Smooth muscle cell (in vitro differentiated cells): ENCODE measurements around the gene ZKSCAN4. TPM values are rescaled to one million over a fixed set of nuclear protein-coding genes. Genes with fewer than 3 reads are reported as not detected.
A peak's percentile ranks its signal among the peaks of the same experiment; 100 is the strongest.

ENCODE experiments used
- DNase-seq: peaks from one replicate; lab custom pipeline; 2025; ENCODE audit not compliant: unreplicated experiment; lab: John Stamatoyannopoulos, UW
- H2AFZ ChIP-seq: fragments of 200-600 bp; sonication (generic); 2 replicates; pipeline ENCODE4 v1.6.0; 2016; ENCODE audit warnings: antibody characterized with exemption, low read depth, mild to moderate bottlenecking
- H3F3A ChIP-seq: fragments of 200-600 bp; sonication (generic); 2 replicates; pipeline ENCODE4 v1.6.0; 2017; ENCODE audit warnings: antibody characterized with exemption, low read depth
- H3K27ac ChIP-seq: fragments of 200-600 bp; sonication (generic); 2 replicates; pipeline ENCODE4 v1.5.1; 2016; ENCODE audit warnings: low read depth, mild to moderate bottlenecking
- H3K27me3 ChIP-seq: fragments of 200-600 bp; sonication (generic); 2 replicates; pipeline ENCODE4 v1.6.1; 2016; ENCODE audit warnings: low read depth, mild to moderate bottlenecking
- H3K36me3 ChIP-seq: fragments of 200-600 bp; sonication (generic); 2 replicates; pipeline ENCODE4 v1.5.1; 2016; ENCODE audit warnings: low read depth
- H3K4me1 ChIP-seq: fragments of 200-600 bp; sonication (generic); 2 replicates; pipeline ENCODE4 v1.5.1; 2016; ENCODE audit warnings: low read depth
- H3K4me2 ChIP-seq: fragments of 200-600 bp; sonication (generic); 2 replicates; pipeline ENCODE4 v1.6.0; 2016; ENCODE audit warnings: mild to moderate bottlenecking
- H3K4me3 ChIP-seq: fragments of 200-600 bp; sonication (generic); 2 replicates; pipeline ENCODE4 v1.5.1; 2016; ENCODE audit warnings: mild to moderate bottlenecking
- H3K79me2 ChIP-seq: fragments of 200-600 bp; sonication (generic); 2 replicates; pipeline ENCODE4 v1.6.0; 2016; ENCODE audit warnings: low read depth, mild to moderate bottlenecking
- H3K9ac ChIP-seq: fragments of 200-600 bp; sonication (generic); 2 replicates; pipeline ENCODE4 v1.6.0; 2016; ENCODE audit warnings: low read depth
- H3K9me3 ChIP-seq: fragments of 200-600 bp; sonication (generic); replicated peaks from 2 replicates; pipeline ENCODE4 v1.5.1; 2016; ENCODE audit warnings: low read depth
- H4K20me1 ChIP-seq: fragments of 200-600 bp; sonication (generic); 2 replicates; pipeline ENCODE4 v1.6.0; 2016; ENCODE audit warnings: low read depth
- WGBS: methylation state at CpG from one replicate; pipeline ENCODE4 v1.1.7; 2016; ENCODE audit warnings: low lambda C conversion rate; 5-methylcytosine and 5-hydroxymethylcytosine counted together
- polyA plus RNA-seq: library from polyadenylated mRNA; unstranded; fragments of >200 nt; fragmentation: Nextera tagmentation; extraction: Ambion mirVana; gene quantifications from 2 replicates; pipeline ENCODE4 v1.2.1, GENCODE V29; 2016
- total RNA-seq: library from RNA; depleted of rRNA; stranded (reverse); fragments of >200 nt; gene quantifications from 2 replicates; pipeline ENCODE4 v1.2.3, GENCODE V29; 2014
- TF ChIP-seq, protein P1 (sequence below): fragments of 200-600 bp; sonication (generic); IDR thresholded peaks from 2 replicates; pipeline ENCODE4 v1.5.1; 2017; ENCODE audit warnings: borderline replicate concordance, mild to moderate bottlenecking, antibody characterized with exemption; ENCODE audit not compliant: insufficient read depth, poor library complexity, severe bottlenecking

The ZKSCAN4 gene
- total and polyA plus RNA-seq, 2 experiments from 2014 or later = 4.5 to 5.2 TPM

DNA sequence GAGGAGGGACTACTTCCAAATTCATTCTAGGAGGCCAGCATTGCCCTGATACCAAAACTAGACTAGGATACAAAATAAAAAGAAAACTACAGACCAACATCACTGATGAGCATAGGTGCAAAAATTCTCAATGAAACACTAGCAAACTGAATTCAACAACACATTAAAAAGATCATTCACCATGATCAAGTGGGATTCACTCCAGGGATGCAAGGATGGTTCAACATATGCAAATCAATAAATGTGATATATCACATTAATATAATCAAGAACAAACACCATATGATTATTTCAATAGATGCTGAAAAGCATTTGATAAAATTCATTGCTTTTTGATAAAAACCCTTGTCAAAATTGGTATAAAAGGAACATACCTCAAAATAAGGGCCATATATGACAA is 39.5 kb upstream of the ZKSCAN4 start:
- Histone ChIP-seq H3K4me3 (no peak overlapping the region), H3K9me3 (no peaks in the 10 kb centered on the region), H3K79me2 (no peaks in the 10 kb centered on the region), H3K4me2 (no peak overlapping the region), H3K4me1 (no peaks in the 10 kb centered on the region), H3K9ac (no peak overlapping the region), H3K36me3 (peaks cover 24% of the 10 kb centered on the region), H3K27ac (no peak overlapping the region), H3K27me3 (no peaks in the 10 kb centered on the region), H3F3A (no peaks in the 10 kb centered on the region), H4K20me1 (no peaks in the 10 kb centered on the region), H2AFZ (no peak overlapping the region)
- TF ChIP-seq, protein P1, sequence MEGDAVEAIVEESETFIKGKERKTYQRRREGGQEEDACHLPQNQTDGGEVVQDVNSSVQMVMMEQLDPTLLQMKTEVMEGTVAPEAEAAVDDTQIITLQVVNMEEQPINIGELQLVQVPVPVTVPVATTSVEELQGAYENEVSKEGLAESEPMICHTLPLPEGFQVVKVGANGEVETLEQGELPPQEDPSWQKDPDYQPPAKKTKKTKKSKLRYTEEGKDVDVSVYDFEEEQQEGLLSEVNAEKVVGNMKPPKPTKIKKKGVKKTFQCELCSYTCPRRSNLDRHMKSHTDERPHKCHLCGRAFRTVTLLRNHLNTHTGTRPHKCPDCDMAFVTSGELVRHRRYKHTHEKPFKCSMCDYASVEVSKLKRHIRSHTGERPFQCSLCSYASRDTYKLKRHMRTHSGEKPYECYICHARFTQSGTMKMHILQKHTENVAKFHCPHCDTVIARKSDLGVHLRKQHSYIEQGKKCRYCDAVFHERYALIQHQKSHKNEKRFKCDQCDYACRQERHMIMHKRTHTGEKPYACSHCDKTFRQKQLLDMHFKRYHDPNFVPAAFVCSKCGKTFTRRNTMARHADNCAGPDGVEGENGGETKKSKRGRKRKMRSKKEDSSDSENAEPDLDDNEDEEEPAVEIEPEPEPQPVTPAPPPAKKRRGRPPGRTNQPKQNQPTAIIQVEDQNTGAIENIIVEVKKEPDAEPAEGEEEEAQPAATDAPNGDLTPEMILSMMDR = no peak
- DNase-seq = no peak

DNA sequence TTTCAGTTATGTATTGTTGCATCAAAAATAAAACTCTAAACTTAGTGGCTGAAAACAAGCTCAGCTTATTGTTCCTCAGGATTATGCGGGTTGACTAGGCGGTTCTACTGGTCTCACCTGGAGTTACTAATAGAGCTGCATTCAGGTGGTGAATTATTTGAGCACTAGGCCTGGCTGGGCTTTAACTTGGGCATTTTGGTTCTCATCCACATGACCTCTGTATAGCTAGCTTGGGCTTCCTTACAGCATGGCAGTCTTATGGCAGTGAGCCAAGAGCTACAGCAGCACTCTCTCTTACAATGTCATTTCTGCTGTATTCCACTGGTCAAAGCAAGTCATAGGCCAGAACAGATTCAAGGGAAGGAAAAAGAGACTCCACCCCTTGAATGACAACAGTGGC is 30.9 kb upstream of the ZKSCAN4 start:
- 98% methylated on average over 2 of the region's 2 CpGs for WGBS
- TF ChIP-seq, protein P1 = no peak
- H3K4me2 ChIP-seq = peak overlapping the region; percentile 90
- DNase-seq = no peak
- H3K4me1 ChIP-seq = peaks cover 5% of the 10 kb centered on the region
- H3K9me3 ChIP-seq = no peaks in the 10 kb centered on the region
- peaks cover 26% of the 10 kb centered on the region for H3K79me2 ChIP-seq
- peaks cover 6% of the 10 kb centered on the region for H3F3A ChIP-seq
- peaks cover 9% of the 10 kb centered on the region for H3K36me3 ChIP-seq
- H2AFZ ChIP-seq = no peak overlapping the region
- H3K9ac ChIP-seq = no peak overlapping the region
- H3K4me3 ChIP-seq = peak overlapping the region; percentile 95
- no peaks in the 10 kb centered on the region for H4K20me1 ChIP-seq
- H3K27ac ChIP-seq = no peak overlapping the region
- no peaks in the 10 kb centered on the region for H3K27me3 ChIP-seq

DNA sequence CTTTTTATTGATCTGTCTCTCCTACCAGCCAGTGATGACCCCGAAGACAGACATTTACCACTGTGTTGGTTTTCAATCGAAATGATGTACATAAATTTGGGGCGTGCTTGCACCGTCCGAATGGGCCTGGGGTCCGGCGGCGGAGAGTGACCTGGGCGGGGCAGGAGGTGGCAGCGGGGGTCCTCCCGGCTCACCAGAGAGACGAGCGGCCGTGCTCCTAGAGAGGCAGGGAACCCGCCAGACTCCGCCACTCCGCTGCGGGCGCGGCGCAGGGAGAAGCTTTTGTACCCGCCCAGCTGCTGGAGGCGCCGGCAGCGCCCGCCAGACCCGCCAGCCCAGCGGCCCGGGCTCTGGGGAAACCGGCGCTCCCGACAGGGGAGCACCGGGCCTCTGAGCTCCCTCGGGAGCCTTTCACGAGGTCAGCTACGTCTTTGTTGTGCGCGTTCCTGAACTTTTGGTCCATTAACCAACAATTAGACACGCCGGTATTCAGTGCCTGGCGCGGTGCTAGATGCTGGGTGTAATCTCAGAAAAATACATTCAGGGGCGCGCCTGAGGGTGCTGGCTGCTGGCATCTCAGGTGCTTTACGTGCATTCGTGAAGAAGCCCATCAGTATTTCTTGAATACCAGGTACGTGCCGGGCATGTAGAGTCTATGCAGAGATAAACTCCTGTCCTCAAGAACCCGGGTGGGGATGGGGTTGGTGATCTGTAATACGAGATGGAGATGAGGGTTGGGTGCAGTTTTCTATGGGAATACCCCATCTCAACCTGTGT is 29.4 kb upstream of the ZKSCAN4 start, which contains the start of gene PGBD1:
PGBD1 (plus strand) TSS at position 285 of the 777 bp plus-strand sequence. CDS start 2,242 bp downstream, outside the sequence.
- H3K9me3 ChIP-seq = no peaks in the 10 kb centered on the region
- TF ChIP-seq, protein P1 = no peak
- H3K79me2 ChIP-seq = peaks cover 26% of the 10 kb centered on the region
- DNase-seq = peak; percentile 20
- no peaks in the 10 kb centered on the region for H3K27me3 ChIP-seq
- no peaks in the 10 kb centered on the region for H3K36me3 ChIP-seq
- peaks cover 6% of the 10 kb centered on the region for H3F3A ChIP-seq
- H3K27ac ChIP-seq = no peak within 1 kb of the TSS
- H3K4me2 ChIP-seq = peak within 1 kb of the TSS; percentile 90
- WGBS = under 1% methylated on average over 49 of the region's 50 CpGs
- H4K20me1 ChIP-seq = no peaks in the 10 kb centered on the region
- H2AFZ ChIP-seq = peak within 1 kb of the TSS; percentile 96
- H3K9ac ChIP-seq = peak within 1 kb of the TSS; percentile 79
- H3K4me1 ChIP-seq = peaks cover 5% of the 10 kb centered on the region
- H3K4me3 ChIP-seq = peak within 1 kb of the TSS; percentile 95
